DOHH2 (cell line): ENCODE measurements around the gene UROC1.

Source experiments
- CTCF ChIP-seq: fragments of 200-600 bp; sonication (generic); IDR thresholded peaks from one replicate; pipeline ENCODE4 v1.5.1; 2014; ENCODE audit warnings: antibody characterized with exemption, mild to moderate bottlenecking, low read depth, low read length; ENCODE audit not compliant: poor library complexity, severe bottlenecking
- EZH2phosphoT487 ChIP-seq: fragments of 200-600 bp; sonication (generic); IDR thresholded peaks from 2 replicates; pipeline ENCODE4 v1.6.1; 2017; ENCODE audit warnings: borderline replicate concordance, mild to moderate bottlenecking, antibody characterized with exemption, low read length, moderate library complexity, mixed read lengths

- TF ChIP-seq CTCF (no peak), EZH2phosphoT487 (no peak)
Measured at GRCh38 chr3:126468028-126468891, 49.3 kb downstream of the UROC1 start.
